Large intestine (tissue), 3 donors: ENCODE data around the gene FGD5. TPM values are rescaled to one million over a fixed set of nuclear protein-coding genes. Genes with fewer than 3 reads are reported as not detected.

Experiments
- DNase-seq, 2 donors: peaks; one replicate each; pipeline versions ENCODE4 v3.0.0 to v3.0.0-alpha.2; 2013
- H3K27ac ChIP-seq: one replicate; pipeline ENCODE4 v1.5.1; 2013; ENCODE audit warnings: low read length
- H3K27me3 ChIP-seq: 2 replicates; pipeline ENCODE4 v1.6.1; 2013; ENCODE audit warnings: low read length; ENCODE audit not compliant: control insufficient read depth, insufficient read depth
- H3K36me3 ChIP-seq: 2 replicates; pipeline ENCODE4 v1.6.1; 2013; ENCODE audit warnings: low read length; ENCODE audit not compliant: control insufficient read depth, insufficient read depth
- H3K4me1 ChIP-seq: one replicate; pipeline ENCODE4 v1.6.1; 2013; ENCODE audit warnings: low read length; ENCODE audit not compliant: control insufficient read depth, insufficient read depth
- H3K4me3 ChIP-seq: one replicate; pipeline ENCODE4 v1.5.1; 2013; ENCODE audit warnings: low read length
- H3K9me3 ChIP-seq: one replicate; pipeline ENCODE4 v1.6.1; 2013; ENCODE audit warnings: mild to moderate bottlenecking, low read depth, low read length, moderate library complexity; ENCODE audit not compliant: control insufficient read depth
- WGBS: methylation state at CpG from one replicate; pipeline ENCODE4 v1.1.5; 2013; ENCODE audit warnings: low lambda C conversion rate; ENCODE audit not compliant: insufficient coverage; 5-methylcytosine and 5-hydroxymethylcytosine counted together
- polyA plus RNA-seq: library from polyadenylated mRNA; unstranded; fragments of 120-200 nt; gene quantifications from one replicate; pipeline ENCODE4 v1.2.1, GENCODE V29; 2013

The FGD5 gene
- polyA plus RNA-seq, 1 donor, result 6.3 TPM

GRCh38 chr3:14879211-14879874 lies 60.6 kb downstream of the FGD5 start:
- no peaks in the 10 kb centered on the region for H3K27me3 ChIP-seq
- DNase-seq, result peak in 1 of 2 donors; percentile 30
- H3K4me1 ChIP-seq, result peaks cover 19% of the 10 kb centered on the region
- no peak overlapping the region for H3K27ac ChIP-seq
- no peaks in the 10 kb centered on the region for H3K9me3 ChIP-seq
- H3K4me3 ChIP-seq, result no peak overlapping the region
- 67% methylated on average over 3 of the region's 12 CpGs for WGBS
- no peaks in the 10 kb centered on the region for H3K36me3 ChIP-seq

DNA sequence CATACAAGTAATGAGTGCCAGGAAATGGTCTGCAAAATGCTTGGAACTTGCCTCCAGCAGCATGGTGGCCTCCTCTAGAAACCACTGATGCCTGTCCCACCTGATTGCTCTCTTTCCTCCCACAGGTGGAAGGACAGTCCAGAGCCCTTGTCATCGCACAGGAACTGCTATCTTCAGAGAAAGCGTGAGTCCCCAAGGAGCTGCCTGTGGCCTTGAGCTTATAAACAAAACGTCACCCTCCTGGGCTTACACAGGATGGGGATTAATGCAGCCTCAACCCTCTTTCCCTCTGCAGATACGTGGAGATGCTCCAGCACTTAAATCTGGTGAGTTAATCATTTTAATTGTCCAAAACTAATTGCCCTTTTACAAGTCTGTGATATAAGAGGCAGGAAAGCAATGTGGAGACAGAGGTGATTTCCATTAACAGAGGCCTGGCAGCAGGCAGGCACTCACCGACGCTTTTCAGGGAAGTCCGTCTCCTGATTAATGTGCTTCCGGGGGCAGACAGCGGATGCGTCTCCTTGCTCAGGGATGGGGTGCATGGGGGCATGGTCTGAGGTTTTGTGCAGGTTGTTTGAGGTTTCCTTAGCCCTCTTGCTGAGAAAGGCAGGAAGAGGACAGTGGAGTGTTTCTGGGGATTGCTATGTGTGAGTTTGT lies 61.8 kb downstream of the FGD5 start:
- H3K4me3 ChIP-seq, result no peak overlapping the region
- H3K4me1 ChIP-seq, result peaks cover 19% of the 10 kb centered on the region
- no peak for DNase-seq
- H3K9me3 ChIP-seq, result no peaks in the 10 kb centered on the region
- no peak overlapping the region for H3K27ac ChIP-seq
- no peaks in the 10 kb centered on the region for H3K36me3 ChIP-seq
- WGBS, result no CpG with 5 or more reads among the region's 10 CpGs
- H3K27me3 ChIP-seq, result no peaks in the 10 kb centered on the region

GRCh38 chr3:14883226-14883625 lies 64.5 kb downstream of the FGD5 start:
- Histone ChIP-seq H3K36me3 (no peaks in the 10 kb centered on the region), H3K9me3 (no peaks in the 10 kb centered on the region), H3K27ac (no peak overlapping the region), H3K27me3 (no peaks in the 10 kb centered on the region), H3K4me3 (no peak overlapping the region), H3K4me1 (peaks cover 2% of the 10 kb centered on the region)
- no peak for DNase-seq
- WGBS, result 95% methylated on average over 4 of the region's 5 CpGs

DNA sequence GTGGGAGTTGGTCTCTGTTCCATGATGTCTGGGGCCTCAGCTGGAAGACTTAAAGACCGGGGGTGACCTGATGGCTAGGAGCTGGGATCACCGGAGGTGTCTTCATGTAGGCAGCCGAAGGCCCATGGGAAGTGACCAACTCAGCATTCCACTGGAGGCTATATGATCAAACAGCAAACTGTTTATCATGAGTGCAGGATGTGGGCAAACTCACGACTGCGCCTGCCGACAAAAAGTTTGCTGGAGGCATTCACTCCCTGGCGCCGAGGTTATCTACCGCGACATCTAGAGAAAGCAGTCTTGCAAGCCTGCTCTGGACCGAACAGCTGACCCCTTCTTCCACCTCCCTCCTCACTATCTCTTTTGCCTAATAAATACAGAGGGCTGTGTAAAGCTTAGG lies 65.9 kb downstream of the FGD5 start:
- WGBS, result no CpG with 5 or more reads among the region's 11 CpGs
- H3K4me1 ChIP-seq, result no peaks in the 10 kb centered on the region
- no peaks in the 10 kb centered on the region for H3K9me3 ChIP-seq
- H3K36me3 ChIP-seq, result no peaks in the 10 kb centered on the region
- H3K4me3 ChIP-seq, result no peak overlapping the region
- H3K27ac ChIP-seq, result no peak overlapping the region
- peaks cover 3% of the 10 kb centered on the region for H3K27me3 ChIP-seq
- no peak for DNase-seq

DNA sequence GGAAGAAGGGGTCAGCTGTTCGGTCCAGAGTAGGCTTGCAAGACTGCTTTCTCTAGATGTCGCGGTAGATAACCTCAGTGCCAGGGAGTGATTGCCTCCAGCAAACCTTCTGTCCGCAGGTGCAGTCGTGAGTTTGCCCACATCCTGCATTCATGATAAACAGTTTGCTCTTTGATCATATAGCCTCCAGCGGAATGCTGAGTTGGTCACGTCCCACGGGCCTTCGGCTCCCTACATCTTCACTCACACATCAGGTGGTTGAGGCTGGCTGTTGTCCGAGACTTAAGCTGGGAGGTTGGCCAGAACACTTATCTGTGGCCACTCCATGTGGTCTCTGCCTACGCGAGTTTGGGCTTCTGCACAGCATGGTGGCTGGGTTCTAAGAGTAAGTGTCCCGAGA lies 66.5 kb downstream of the FGD5 start:
- Histone ChIP-seq H3K27ac (no peak overlapping the region), H3K27me3 (peaks cover 3% of the 10 kb centered on the region), H3K4me1 (no peaks in the 10 kb centered on the region), H3K9me3 (no peaks in the 10 kb centered on the region), H3K4me3 (no peak overlapping the region), H3K36me3 (no peaks in the 10 kb centered on the region)
- DNase-seq, result no peak
- WGBS, result no CpG with 5 or more reads among the region's 13 CpGs

DNA sequence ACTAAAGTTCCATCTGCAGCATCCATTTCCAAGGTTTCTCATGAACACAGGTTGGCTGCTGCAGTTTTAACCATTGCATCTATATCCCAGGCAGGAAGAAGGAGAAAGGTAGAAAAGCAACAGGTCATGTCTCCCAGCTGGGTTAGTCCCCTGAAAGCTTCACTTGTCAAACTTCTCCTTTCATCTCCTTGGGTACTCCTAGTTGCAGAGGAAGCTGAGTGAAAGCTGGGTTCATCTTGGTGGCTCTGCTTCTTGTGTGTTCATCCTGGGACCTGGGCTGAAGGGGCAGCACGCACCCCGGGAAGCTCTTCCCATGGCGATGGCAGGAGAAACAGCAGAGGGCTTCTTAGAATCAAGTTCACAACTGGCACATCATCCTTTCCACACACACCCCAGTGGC lies 67.3 kb downstream of the FGD5 start:
- H3K27ac ChIP-seq, result no peak overlapping the region
- no CpG with 5 or more reads among the region's 3 CpGs for WGBS

GRCh38 chr3:14889205-14889604 lies 70.4 kb downstream of the FGD5 start:
- DNase-seq, result no peak
- no peaks in the 10 kb centered on the region for H3K4me1 ChIP-seq
- no peaks in the 10 kb centered on the region for H3K9me3 ChIP-seq
- WGBS, result no CpG with 5 or more reads among the region's 7 CpGs
- H3K4me3 ChIP-seq, result no peak overlapping the region
- H3K27ac ChIP-seq, result no peak overlapping the region
- H3K36me3 ChIP-seq, result no peaks in the 10 kb centered on the region
- peaks cover 5% of the 10 kb centered on the region for H3K27me3 ChIP-seq

More for the DNA sequence above, 67.3 kb downstream of the FGD5 start:
- Histone ChIP-seq H3K9me3 (no peaks in the 10 kb centered on the region), H3K4me3 (no peak overlapping the region), H3K36me3 (no peaks in the 10 kb centered on the region), H3K27me3 (peaks cover 4% of the 10 kb centered on the region), H3K4me1 (no peaks in the 10 kb centered on the region)
- no peak for DNase-seq

- Histone ChIP-seq H3K27ac (no peak overlapping the region), H3K4me1 (no peaks in the 10 kb centered on the region), H3K36me3 (no peaks in the 10 kb centered on the region), H3K27me3 (peaks cover 5% of the 10 kb centered on the region), H3K4me3 (no peak overlapping the region), H3K9me3 (no peaks in the 10 kb centered on the region)
- 100% methylated on average over 1 of the region's 8 CpGs for WGBS
- DNase-seq, result no peak
These were observed 71.2 kb downstream of the FGD5 start for GRCh38 chr3:14889943-14890342.

DNA sequence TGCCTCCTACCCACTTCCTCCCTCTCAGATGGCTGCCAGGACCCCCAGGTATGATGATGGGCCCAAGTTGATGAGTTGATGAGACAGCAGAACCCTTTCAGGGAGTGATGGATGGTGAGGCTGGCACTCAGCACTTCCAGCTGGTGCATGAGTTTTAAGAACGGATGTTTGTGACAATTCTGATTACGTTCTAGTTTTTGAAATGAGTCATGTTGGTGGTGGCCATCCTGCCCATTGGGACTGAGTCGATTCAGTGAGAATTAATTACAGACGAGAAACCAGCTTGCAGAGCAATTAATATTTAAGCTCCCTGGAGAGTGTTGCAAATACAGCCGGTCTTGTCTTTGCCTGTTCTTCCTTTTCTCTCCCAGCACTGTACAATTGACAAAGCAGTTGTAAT lies 71.7 kb downstream of the FGD5 start:
- Histone ChIP-seq H3K4me3 (no peak overlapping the region), H3K4me1 (no peaks in the 10 kb centered on the region), H3K27me3 (peaks cover 5% of the 10 kb centered on the region), H3K36me3 (no peaks in the 10 kb centered on the region), H3K27ac (no peak overlapping the region), H3K9me3 (no peaks in the 10 kb centered on the region)
- no peak for DNase-seq
- WGBS, result no CpG with 5 or more reads among the region's 5 CpGs

DNA sequence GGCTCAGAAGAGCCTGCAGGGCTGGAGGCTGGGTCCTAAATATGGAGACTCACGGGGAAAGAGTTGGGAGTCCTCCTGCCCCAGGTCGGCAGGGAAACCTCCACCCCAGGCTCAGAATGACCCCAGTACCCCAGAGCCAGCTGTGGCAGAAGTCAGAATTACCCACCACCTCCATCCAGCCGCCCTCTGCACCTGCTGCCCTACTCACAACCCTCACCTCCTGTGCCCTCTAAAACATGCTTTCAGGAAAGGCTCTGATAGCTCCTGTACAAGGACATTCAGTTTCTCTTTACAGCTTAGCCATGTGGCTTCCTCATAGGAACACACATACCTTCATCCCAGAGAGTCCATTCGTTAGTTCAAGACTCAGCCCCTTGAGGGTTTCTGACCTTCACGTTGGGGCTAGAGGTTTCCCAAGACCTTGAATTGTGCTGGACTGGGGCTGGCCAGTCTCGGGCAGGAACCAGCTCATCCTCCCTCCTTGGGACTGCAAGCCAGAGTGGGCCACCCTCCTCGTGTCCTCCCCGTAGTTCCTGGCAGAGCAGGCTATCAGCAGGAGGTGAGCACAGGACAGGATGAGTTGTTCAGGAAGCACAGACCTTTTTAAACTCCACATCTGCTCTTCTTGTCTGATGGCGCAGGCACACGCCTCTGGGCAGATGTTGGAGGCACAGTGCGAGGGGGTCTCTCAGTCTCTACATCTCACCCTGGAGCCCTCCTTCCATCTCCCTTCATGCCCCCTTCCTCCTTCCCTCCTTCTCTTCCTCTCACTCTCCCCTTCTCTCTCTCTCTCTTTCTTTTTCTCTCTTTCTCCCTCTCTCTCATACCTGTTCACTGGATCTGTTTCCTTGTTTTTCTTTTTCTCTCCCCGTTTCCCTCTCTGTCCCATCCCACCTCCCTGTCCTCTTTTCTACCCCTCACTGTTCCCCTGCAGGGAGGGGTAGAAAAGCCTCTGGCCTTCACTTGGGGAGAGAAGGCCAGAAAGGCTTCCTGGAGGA lies 72.7 kb downstream of the FGD5 start:
- no peak for DNase-seq
- 90% methylated on average over 1 of the region's 12 CpGs for WGBS

More for the DNA sequence above, 72.7 kb downstream of the FGD5 start:
- Histone ChIP-seq H3K9me3 (no peaks in the 10 kb centered on the region), H3K4me3 (no peak overlapping the region), H3K27ac (no peak overlapping the region), H3K27me3 (peaks cover 5% of the 10 kb centered on the region), H3K4me1 (no peaks in the 10 kb centered on the region), H3K36me3 (no peaks in the 10 kb centered on the region)
